ENCODE results near the gene RBL1.
A peak's percentile ranks its signal among the peaks of the same experiment; 100 is the strongest.

RBL1 gene

DNA sequence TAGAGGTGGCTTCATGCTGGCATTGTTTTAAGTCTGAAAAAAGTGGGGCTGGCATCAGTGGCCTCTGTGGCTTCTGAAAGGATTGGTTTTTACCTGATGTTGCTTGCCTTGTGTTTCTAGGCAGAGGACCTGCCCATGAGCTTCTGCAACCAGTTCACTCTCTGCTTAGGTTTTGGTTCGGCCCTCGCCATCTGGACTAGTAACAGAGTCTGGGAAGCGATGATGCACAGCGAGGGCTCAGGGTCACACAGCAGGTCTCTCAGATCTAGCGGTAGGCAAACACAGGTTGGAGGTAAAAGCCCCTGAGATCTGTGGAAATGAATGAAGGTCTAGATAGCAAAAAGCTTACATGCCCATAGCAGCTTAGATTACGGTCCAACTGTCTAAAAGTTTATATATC, 6.8 kb upstream of the RBL1 start:
- no peaks in the 10 kb centered on the region for H3K9me3 ChIP-seq (ENCODE audit: control insufficient read depth, insufficient read depth, low read depth, low read length)
- H3K27ac ChIP-seq (ENCODE audit: extremely low read depth, low read depth, low read length) = no peak overlapping the region
- H3K36me3 ChIP-seq (ENCODE audit: control insufficient read depth in 2 of 2, insufficient read depth in 1 of 2, low read length in 2 of 2) = no peaks in the 10 kb centered on the region
- ChIA-PET POLR2A (no interaction called here), CTCF (no interaction called here)
- no peaks in the 10 kb centered on the region for H3K4me1 ChIP-seq (ENCODE audit: control insufficient read depth, insufficient read depth, low read length)
- H3K4me3 ChIP-seq (ENCODE audit: low read depth, low read length) = no peak overlapping the region
- TF ChIP-seq ZNF140 (tag by site-specific recombination; IDR thresholded peaks at IDR 0.05) (no peak), ZBTB8A (tag by site-specific recombination; IDR thresholded peaks at IDR 0.05) (no peak), ZNF350 (tag by site-specific recombination; IDR thresholded peaks at IDR 0.05) (no peak), ZNF654 (tag by site-specific recombination; IDR thresholded peaks at IDR 0.05; ENCODE audit: low read depth) (no peak), ZNF585B (tag by site-specific recombination; IDR thresholded peaks at IDR 0.05) (no peak), ZSCAN30 (tag by site-specific recombination; IDR thresholded peaks at IDR 0.05) (no peak), ZNF423 (tag by site-specific recombination; IDR thresholded peaks at IDR 0.05) (no peak), SP2 (tag by site-specific recombination; IDR thresholded peaks at IDR 0.05) (no peak), ZFP69B (tag by site-specific recombination; IDR thresholded peaks at IDR 0.05) (no peak), ZNF302 (tag by site-specific recombination; IDR thresholded peaks at IDR 0.05; ENCODE audit: low read depth) (no peak), OSR2 (tag by site-specific recombination; IDR thresholded peaks at IDR 0.05) (no peak), ZXDB (tag by site-specific recombination; IDR thresholded peaks at IDR 0.05) (no peak), MYNN (tag by site-specific recombination; IDR thresholded peaks at IDR 0.05; ENCODE audit: borderline replicate concordance) (no peak)
- TF ChIP-seq, protein P1, sequence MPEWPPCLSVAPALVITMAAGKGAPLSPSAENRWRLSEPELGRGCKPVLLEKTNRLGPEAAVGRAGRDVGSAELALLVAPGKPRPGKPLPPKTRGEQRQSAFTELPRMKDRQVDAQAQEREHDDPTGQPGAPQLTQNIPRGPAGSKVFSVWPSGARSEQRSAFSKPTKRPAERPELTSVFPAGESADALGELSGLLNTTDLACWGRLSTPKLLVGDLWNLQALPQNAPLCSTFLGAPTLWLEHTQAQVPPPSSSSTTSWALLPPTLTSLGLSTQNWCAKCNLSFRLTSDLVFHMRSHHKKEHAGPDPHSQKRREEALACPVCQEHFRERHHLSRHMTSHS (tag by site-specific recombination; IDR thresholded peaks at IDR 0.05) = no peak
- TF ChIP-seq, protein P2, sequence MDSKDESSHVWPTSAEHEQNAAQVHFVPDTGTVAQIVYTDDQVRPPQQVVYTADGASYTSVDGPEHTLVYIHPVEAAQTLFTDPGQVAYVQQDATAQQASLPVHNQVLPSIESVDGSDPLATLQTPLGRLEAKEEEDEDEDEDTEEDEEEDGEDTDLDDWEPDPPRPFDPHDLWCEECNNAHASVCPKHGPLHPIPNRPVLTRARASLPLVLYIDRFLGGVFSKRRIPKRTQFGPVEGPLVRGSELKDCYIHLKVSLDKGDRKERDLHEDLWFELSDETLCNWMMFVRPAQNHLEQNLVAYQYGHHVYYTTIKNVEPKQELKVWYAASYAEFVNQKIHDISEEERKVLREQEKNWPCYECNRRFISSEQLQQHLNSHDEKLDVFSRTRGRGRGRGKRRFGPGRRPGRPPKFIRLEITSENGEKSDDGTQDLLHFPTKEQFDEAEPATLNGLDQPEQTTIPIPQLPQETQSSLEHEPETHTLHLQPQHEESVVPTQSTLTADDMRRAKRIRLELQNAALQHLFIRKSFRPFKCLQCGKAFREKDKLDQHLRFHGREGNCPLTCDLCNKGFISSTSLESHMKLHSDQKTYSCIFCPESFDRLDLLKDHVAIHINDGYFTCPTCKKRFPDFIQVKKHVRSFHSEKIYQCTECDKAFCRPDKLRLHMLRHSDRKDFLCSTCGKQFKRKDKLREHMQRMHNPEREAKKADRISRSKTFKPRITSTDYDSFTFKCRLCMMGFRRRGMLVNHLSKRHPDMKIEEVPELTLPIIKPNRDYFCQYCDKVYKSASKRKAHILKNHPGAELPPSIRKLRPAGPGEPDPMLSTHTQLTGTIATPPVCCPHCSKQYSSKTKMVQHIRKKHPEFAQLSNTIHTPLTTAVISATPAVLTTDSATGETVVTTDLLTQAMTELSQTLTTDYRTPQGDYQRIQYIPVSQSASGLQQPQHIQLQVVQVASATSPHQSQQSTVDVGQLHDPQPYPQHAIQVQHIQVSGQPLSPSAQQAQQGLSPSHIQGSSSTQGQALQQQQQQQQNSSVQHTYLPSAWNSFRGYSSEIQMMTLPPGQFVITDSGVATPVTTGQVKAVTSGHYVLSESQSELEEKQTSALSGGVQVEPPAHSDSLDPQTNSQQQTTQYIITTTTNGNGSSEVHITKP (tag by site-specific recombination; IDR thresholded peaks at IDR 0.05) = no peak
- TF ChIP-seq, protein P3, sequence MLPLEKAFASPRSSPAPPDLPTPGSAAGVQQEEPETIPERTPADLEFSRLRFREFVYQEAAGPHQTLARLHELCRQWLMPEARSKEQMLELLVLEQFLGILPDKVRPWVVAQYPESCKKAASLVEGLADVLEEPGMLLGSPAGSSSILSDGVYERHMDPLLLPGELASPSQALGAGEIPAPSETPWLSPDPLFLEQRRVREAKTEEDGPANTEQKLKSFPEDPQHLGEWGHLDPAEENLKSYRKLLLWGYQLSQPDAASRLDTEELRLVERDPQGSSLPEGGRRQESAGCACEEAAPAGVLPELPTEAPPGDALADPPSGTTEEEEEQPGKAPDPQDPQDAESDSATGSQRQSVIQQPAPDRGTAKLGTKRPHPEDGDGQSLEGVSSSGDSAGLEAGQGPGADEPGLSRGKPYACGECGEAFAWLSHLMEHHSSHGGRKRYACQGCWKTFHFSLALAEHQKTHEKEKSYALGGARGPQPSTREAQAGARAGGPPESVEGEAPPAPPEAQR (tag by site-specific recombination; IDR thresholded peaks at IDR 0.05) = no peak
- TF ChIP-seq, protein P4, sequence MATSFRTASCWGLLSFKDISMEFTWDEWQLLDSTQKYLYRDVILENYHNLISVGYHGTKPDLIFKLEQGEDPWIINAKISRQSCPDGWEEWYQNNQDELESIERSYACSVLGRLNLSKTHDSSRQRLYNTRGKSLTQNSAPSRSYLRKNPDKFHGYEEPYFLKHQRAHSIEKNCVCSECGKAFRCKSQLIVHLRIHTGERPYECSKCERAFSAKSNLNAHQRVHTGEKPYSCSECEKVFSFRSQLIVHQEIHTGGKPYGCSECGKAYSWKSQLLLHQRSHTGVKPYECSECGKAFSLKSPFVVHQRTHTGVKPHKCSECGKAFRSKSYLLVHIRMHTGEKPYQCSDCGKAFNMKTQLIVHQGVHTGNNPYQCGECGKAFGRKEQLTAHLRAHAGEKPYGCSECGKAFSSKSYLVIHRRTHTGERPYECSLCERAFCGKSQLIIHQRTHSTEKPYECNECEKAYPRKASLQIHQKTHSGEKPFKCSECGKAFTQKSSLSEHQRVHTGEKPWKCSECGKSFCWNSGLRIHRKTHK (tag by site-specific recombination; IDR thresholded peaks at IDR 0.05) = no peak

DNA sequence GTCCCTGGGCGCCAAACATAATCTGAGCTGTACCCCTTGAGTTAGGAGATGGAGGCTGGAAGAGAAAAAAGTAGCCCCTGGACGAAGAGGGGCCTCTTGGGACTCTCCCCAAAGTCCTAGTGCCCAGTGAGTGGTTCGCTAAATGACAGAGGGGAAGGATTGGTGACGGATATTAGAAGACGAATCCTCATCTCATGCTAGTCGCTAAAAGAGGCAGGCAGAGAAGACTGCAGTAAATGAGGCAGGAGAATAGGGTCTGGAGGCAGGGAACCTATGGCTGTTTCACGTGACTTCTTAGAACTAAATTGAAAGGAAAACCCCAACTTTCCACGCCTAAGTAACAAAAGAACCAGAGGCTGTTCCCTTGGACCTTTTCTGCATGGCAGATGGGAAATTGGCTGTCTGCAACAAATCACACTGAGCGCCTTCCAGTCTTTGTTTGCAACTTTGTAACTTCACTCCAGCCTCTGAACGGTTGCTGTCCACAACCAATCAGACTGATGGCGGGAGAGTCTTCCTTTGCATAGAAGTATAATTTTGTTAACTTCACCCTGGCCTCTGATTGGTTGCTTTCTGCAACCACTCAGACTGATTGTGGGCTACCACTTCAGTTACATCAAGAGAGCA, 731 bp upstream of the RBL1 start:
- Histone ChIP-seq H3K27ac (ENCODE audit: extremely low read depth, low read depth, low read length) (peak overlapping the region; percentile 93), H3K4me3 (ENCODE audit: low read depth, low read length) (peak overlapping the region; percentile 74), H3K9me3 (ENCODE audit: control insufficient read depth, insufficient read depth, low read depth, low read length) (no peaks in the 10 kb centered on the region), H3K36me3 (ENCODE audit: control insufficient read depth in 2 of 2, insufficient read depth in 1 of 2, low read length in 2 of 2) (peaks cover 8 to 18% of the 10 kb centered on the region in 2 experiments; a peak in 2 of 3 replicates), H3K4me1 (ENCODE audit: control insufficient read depth, insufficient read depth, low read length) (peaks cover 2% of the 10 kb centered on the region)
- CTCF ChIA-PET = interaction anchor here (0.7 kb wide), 2 partner anchors 67 to 682 kb away, joined by 3 read pairs; no protein-coding TSS in a partner anchor
- no peak for TF ChIP-seq ZNF529 (tag by site-specific recombination; IDR thresholded peaks at IDR 0.05; ENCODE audit: insufficient replicate concordance)
- TF ChIP-seq, protein P5, sequence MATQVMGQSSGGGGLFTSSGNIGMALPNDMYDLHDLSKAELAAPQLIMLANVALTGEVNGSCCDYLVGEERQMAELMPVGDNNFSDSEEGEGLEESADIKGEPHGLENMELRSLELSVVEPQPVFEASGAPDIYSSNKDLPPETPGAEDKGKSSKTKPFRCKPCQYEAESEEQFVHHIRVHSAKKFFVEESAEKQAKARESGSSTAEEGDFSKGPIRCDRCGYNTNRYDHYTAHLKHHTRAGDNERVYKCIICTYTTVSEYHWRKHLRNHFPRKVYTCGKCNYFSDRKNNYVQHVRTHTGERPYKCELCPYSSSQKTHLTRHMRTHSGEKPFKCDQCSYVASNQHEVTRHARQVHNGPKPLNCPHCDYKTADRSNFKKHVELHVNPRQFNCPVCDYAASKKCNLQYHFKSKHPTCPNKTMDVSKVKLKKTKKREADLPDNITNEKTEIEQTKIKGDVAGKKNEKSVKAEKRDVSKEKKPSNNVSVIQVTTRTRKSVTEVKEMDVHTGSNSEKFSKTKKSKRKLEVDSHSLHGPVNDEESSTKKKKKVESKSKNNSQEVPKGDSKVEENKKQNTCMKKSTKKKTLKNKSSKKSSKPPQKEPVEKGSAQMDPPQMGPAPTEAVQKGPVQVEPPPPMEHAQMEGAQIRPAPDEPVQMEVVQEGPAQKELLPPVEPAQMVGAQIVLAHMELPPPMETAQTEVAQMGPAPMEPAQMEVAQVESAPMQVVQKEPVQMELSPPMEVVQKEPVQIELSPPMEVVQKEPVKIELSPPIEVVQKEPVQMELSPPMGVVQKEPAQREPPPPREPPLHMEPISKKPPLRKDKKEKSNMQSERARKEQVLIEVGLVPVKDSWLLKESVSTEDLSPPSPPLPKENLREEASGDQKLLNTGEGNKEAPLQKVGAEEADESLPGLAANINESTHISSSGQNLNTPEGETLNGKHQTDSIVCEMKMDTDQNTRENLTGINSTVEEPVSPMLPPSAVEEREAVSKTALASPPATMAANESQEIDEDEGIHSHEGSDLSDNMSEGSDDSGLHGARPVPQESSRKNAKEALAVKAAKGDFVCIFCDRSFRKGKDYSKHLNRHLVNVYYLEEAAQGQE (tag by site-specific recombination; IDR thresholded peaks at IDR 0.05) = peak; percentile 50; the same call in 1 of the 2 replicates
- peak; percentile 31 for TF ChIP-seq SP2 (tag by site-specific recombination; IDR thresholded peaks at IDR 0.05)
- POLR2A ChIA-PET = interaction anchor here (0.7 to 2.3 kb wide), 5 partner anchors 10 to 91 kb away, joined by 3 to 30 read pairs (median 7); partner anchors contain the start of genes MROH8 and RPN2

Data from HEK293 (cell line).